ENCODE data around the gene FHOD3.

The FHOD3 gene

DNA sequence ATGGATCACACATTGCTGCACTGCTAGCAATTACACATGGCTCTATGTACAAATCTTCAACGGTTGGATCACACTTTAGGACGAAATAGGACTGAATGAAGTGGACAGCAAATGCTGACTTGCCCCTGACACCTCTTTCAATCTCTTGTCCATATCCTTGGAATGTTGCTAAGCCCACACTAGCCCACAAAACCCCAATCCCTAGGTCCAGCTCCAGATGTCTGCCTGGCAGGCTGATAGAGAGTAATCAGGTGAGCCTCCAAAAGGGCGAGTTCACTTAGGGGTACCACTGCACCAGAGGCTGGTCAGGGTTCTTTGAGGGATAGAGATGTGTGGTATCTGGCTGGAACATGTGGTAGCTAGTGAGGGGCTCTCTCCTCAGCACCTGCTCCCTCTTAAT lies 18.5 kb upstream of the FHOD3 start:
- TF ChIP-seq, protein P1, sequence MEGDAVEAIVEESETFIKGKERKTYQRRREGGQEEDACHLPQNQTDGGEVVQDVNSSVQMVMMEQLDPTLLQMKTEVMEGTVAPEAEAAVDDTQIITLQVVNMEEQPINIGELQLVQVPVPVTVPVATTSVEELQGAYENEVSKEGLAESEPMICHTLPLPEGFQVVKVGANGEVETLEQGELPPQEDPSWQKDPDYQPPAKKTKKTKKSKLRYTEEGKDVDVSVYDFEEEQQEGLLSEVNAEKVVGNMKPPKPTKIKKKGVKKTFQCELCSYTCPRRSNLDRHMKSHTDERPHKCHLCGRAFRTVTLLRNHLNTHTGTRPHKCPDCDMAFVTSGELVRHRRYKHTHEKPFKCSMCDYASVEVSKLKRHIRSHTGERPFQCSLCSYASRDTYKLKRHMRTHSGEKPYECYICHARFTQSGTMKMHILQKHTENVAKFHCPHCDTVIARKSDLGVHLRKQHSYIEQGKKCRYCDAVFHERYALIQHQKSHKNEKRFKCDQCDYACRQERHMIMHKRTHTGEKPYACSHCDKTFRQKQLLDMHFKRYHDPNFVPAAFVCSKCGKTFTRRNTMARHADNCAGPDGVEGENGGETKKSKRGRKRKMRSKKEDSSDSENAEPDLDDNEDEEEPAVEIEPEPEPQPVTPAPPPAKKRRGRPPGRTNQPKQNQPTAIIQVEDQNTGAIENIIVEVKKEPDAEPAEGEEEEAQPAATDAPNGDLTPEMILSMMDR (IDR thresholded peaks at IDR 0.05; ENCODE audit: low read depth, low read length, missing control alignments): no peak
- H3K4me3 ChIP-seq (replicated peaks; ENCODE audit: low read depth, low read length): no peak overlapping the region
- no peak for DNase-seq (ENCODE audit: extremely low read depth, low read depth)

DNA sequence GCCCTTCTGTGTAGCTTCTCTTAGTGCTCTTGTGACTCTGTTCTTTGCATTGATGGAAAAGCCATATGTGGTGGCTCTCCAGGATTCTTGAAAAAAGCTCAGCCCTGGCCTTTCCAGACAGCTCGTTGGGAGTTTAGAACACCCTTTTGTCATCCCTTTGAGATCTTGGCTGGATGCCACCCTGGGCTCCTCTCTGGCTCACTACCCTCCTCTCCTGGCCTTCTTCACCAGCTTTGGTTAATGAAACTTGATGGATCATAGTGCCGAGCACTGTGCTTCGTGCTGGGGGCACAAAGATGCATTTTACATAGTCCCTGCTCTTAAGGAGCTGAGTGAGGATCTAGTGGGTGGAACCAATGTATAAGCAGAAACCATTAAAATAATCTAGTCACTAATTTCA lies 15.6 kb upstream of the FHOD3 start:
- H3K4me3 ChIP-seq (replicated peaks; ENCODE audit: low read depth, low read length): no peak overlapping the region
- DNase-seq (ENCODE audit: extremely low read depth, low read depth): no peak
- TF ChIP-seq, protein P1 (IDR thresholded peaks at IDR 0.05; ENCODE audit: low read depth, low read length, missing control alignments): no peak

DNA sequence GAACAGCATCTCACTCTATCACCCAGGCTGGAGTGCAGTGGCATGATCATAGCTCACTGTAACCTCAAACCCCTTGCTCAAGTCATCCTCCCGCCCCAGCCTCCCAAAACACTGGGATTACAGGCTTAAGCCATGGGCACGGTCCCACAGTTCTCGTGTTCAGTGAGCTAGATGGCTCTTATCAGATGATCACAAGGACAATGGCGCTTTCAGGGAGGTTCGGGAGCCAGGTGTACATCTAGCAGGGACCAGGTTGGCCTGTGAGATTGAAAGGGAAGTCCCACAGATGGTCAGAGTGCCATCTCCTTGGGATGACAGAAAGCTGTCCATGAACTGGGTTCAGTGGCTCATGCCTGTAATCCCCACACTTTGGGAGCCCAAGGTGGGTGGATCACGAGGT lies 14.1 kb upstream of the FHOD3 start:
- H3K4me3 ChIP-seq (replicated peaks; ENCODE audit: low read depth, low read length): no peak overlapping the region
- TF ChIP-seq, protein P1 (IDR thresholded peaks at IDR 0.05; ENCODE audit: low read depth, low read length, missing control alignments): no peak
- DNase-seq (ENCODE audit: extremely low read depth, low read depth): no peak

- no peak for DNase-seq (ENCODE audit: extremely low read depth, low read depth)
- H3K4me3 ChIP-seq (replicated peaks; ENCODE audit: low read depth, low read length): no peak overlapping the region
- TF ChIP-seq, protein P1 (IDR thresholded peaks at IDR 0.05; ENCODE audit: low read depth, low read length, missing control alignments): no peak
These were observed 13.2 kb upstream of the FHOD3 start for GRCh38 chr18:36284268-36284667.

- TF ChIP-seq, protein P1 (IDR thresholded peaks at IDR 0.05; ENCODE audit: low read depth, low read length, missing control alignments): peak; percentile 73
- DNase-seq (ENCODE audit: extremely low read depth, low read depth): peak; percentile 44
- H3K4me3 ChIP-seq (replicated peaks; ENCODE audit: low read depth, low read length): no peak overlapping the region
These were observed 12.7 kb upstream of the FHOD3 start for GRCh38 chr18:36284671-36285295.

DNA sequence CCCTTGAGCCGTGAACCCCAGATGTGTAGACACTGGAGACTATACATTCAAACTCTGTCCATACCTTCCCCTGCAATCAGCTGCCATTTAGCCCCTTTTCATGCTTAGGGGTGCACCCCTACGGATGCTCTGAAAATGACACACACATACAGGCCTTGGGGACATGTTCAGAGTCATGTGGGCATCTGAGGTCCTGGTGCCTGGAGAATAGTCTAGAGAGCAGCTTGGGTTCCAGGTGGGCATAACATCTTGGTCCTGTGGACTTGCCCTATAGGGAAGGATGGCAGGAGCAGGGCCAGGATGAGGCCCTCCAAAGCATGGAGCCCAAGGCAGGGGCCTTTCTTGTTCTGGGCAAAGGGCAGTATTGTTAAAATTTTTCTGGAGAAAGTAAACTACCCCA lies 9.9 kb upstream of the FHOD3 start:
- no peak overlapping the region for H3K4me3 ChIP-seq (replicated peaks; ENCODE audit: low read depth, low read length)
- TF ChIP-seq, protein P1 (IDR thresholded peaks at IDR 0.05; ENCODE audit: low read depth, low read length, missing control alignments): no peak
- DNase-seq (ENCODE audit: extremely low read depth, low read depth): no peak

DNA sequence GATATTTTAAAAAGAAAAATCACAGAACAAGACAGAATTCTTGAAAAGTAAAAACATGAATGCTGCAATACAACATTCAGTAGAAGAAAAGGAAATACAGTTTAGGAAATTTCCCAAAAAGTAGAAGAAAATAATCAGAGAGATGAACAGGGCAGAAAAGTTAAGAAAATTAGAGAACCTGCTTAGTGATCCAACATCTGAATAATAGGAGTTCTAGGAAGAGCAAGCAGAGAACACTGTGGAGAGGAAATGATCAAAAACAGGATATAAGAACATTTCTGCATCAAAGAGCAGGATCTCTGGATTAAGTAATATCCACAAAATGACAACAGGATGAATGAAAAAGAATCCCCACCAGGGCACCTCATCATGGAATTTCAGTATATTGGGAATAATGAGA lies 8.8 kb upstream of the FHOD3 start:
- DNase-seq (ENCODE audit: extremely low read depth, low read depth): no peak
- TF ChIP-seq, protein P1 (IDR thresholded peaks at IDR 0.05; ENCODE audit: low read depth, low read length, missing control alignments): no peak
- no peak overlapping the region for H3K4me3 ChIP-seq (replicated peaks; ENCODE audit: low read depth, low read length)

All from HFF-Myc (cell line).